ENCODE data around the gene ZNF526.

ZNF526 gene

GRCh38 chr19:42248270-42249148 lies 28.4 kb downstream of the ZNF526 start:
- ATAC-seq = no peak
- no peak for TF ChIP-seq TSHZ2 (CRISPR knock-in tag; IDR thresholded peaks at IDR 0.05)

- ATAC-seq = no peak
- no peak for TF ChIP-seq CREB5 (CRISPR knock-in tag; IDR thresholded peaks at IDR 0.05; ENCODE audit: low read depth)
- no peak for TF ChIP-seq GLIS3 (CRISPR knock-in tag; IDR thresholded peaks at IDR 0.05)
- no peak for TF ChIP-seq PATZ1 (CRISPR knock-in tag; IDR thresholded peaks at IDR 0.05; ENCODE audit: borderline replicate concordance)
- TF ChIP-seq PPARA (CRISPR knock-in tag; IDR thresholded peaks at IDR 0.05; ENCODE audit: borderline replicate concordance) = no peak
- TF ChIP-seq ZFP30 (CRISPR knock-in tag; IDR thresholded peaks at IDR 0.05) = no peak
- no peak for TF ChIP-seq ISL1 (CRISPR knock-in tag; IDR thresholded peaks at IDR 0.05)
- TF ChIP-seq ARNTL (CRISPR knock-in tag; IDR thresholded peaks at IDR 0.05; ENCODE audit: borderline replicate concordance, low read depth) = no peak
- TF ChIP-seq ZNF70 (CRISPR knock-in tag; IDR thresholded peaks at IDR 0.05) = no peak
- no peak for TF ChIP-seq RARB (CRISPR knock-in tag; IDR thresholded peaks at IDR 0.05)
- no peak for TF ChIP-seq ZC3H10 (CRISPR knock-in tag; IDR thresholded peaks at IDR 0.05)
- TF ChIP-seq ZFP3 (CRISPR knock-in tag; IDR thresholded peaks at IDR 0.05) = no peak
Measured at GRCh38 chr19:42249149-42249750, 29.1 kb downstream of the ZNF526 start.

- ATAC-seq = no peak
Measured at GRCh38 chr19:42249769-42250168, 29.7 kb downstream of the ZNF526 start.

More at GRCh38 chr19:42249769-42250168, 29.7 kb downstream of the ZNF526 start:
- no peak for TF ChIP-seq PPARA (CRISPR knock-in tag; IDR thresholded peaks at IDR 0.05; ENCODE audit: borderline replicate concordance)
- no peak for TF ChIP-seq RARB (CRISPR knock-in tag; IDR thresholded peaks at IDR 0.05)
- no peak for TF ChIP-seq SNAI2 (CRISPR knock-in tag; IDR thresholded peaks at IDR 0.05)
- TF ChIP-seq ESRRG (CRISPR knock-in tag; IDR thresholded peaks at IDR 0.05) = no peak
- TF ChIP-seq PATZ1 (CRISPR knock-in tag; IDR thresholded peaks at IDR 0.05; ENCODE audit: borderline replicate concordance) = no peak
- no peak for TF ChIP-seq ISL1 (CRISPR knock-in tag; IDR thresholded peaks at IDR 0.05)
- no peak for TF ChIP-seq ZC3H10 (CRISPR knock-in tag; IDR thresholded peaks at IDR 0.05)
- no peak for TF ChIP-seq TSHZ2 (CRISPR knock-in tag; IDR thresholded peaks at IDR 0.05)
- no peak for TF ChIP-seq ZNF8 (CRISPR knock-in tag; IDR thresholded peaks at IDR 0.05)
- TF ChIP-seq ZNF70 (CRISPR knock-in tag; IDR thresholded peaks at IDR 0.05) = no peak
- no peak for TF ChIP-seq CSRNP3 (CRISPR knock-in tag; IDR thresholded peaks at IDR 0.05)
- no peak for TF ChIP-seq CSDC2 (CRISPR knock-in tag; IDR thresholded peaks at IDR 0.05)
- no peak for TF ChIP-seq ZNF565 (CRISPR knock-in tag; conservative IDR thresholded peaks at IDR 0.05; ENCODE audit: low read depth)
- TF ChIP-seq TOX (CRISPR knock-in tag; IDR thresholded peaks at IDR 0.05; ENCODE audit: borderline replicate concordance) = no peak
- TF ChIP-seq POU6F1 (CRISPR knock-in tag; IDR thresholded peaks at IDR 0.05; ENCODE audit: borderline replicate concordance, low read depth) = no peak
- TF ChIP-seq TCF4 (CRISPR knock-in tag; IDR thresholded peaks at IDR 0.05; ENCODE audit: borderline replicate concordance) = no peak

Data from SK-N-SH treated with all-trans-retinoic acid at 6 μM for 48 hours (cell line).